ENCODE measurements around the gene DNAH11.
A peak's percentile ranks its signal among the peaks of the same experiment; 100 is the strongest.
"Not testable (repeated sequence)": the region's sequence is repeated elsewhere in the genome, so short reads cannot be mapped to it uniquely, and the experiment has no call there.

DNAH11 gene

GRCh38 chr7:21542891-21543527, at the start of gene DNAH11:
TSS of gene DNAH11 (plus strand) at chr7:21543039. CDS start at chr7:21543246, 207 bp downstream.
- peak in 4 of 10 donors; percentile 10 to 81 (median 48) for DNase-seq
- intact Hi-C loops (cut with DNase I), result no loop called here

- intact Hi-C loops (cut with DNase I), result no loop called here
- no peak for DNase-seq
Measured at GRCh38 chr7:21495731-21496130, 47.1 kb upstream of the DNAH11 start.

GRCh38 chr7:21497072-21497471, 45.8 kb upstream of the DNAH11 start:
- intact Hi-C loops (cut with DNase I), result no loop called here

GRCh38 chr7:21500117-21500832, 42.6 kb upstream of the DNAH11 start:
- intact Hi-C loops (cut with DNase I), result no loop called here
- DNase-seq, result no peak

More at GRCh38 chr7:21497072-21497471, 45.8 kb upstream of the DNAH11 start:
- DNase-seq, result no peak

GRCh38 chr7:21504021-21504420, 38.8 kb upstream of the DNAH11 start:
- DNase-seq, result no peak
- intact Hi-C loops (cut with DNase I), result no loop called here

GRCh38 chr7:21507627-21508343, 35.1 kb upstream of the DNAH11 start:
- intact Hi-C loops (cut with DNase I), result no loop called here
- peak in 5 of 10 donors; percentile 19 to 59 (median 51) for DNase-seq

- no peak for DNase-seq
- intact Hi-C loops (cut with DNase I), result no loop called here
Measured at GRCh38 chr7:21508538-21508937, 34.3 kb upstream of the DNAH11 start.

- DNase-seq, result no peak
- intact Hi-C loops (cut with DNase I), result no loop called here
Measured at GRCh38 chr7:21514062-21514461, 28.8 kb upstream of the DNAH11 start.

- no peak for DNase-seq
- intact Hi-C loops (cut with DNase I), result no loop called here
Measured at GRCh38 chr7:21524680-21525079, 18.2 kb upstream of the DNAH11 start.

GRCh38 chr7:21526007-21526406, 16.8 kb upstream of the DNAH11 start:
- no peak for DNase-seq
- intact Hi-C loops (cut with DNase I), result no loop called here

- intact Hi-C loops (cut with DNase I), result no loop called here
- no peak for DNase-seq
Measured at GRCh38 chr7:21526448-21526847, 16.4 kb upstream of the DNAH11 start.

- intact Hi-C loops (cut with DNase I); DNase-seq: not testable (repeated sequence)
Measured at GRCh38 chr7:21532485-21532884, 10.4 kb upstream of the DNAH11 start.

- intact Hi-C loops (cut with DNase I); DNase-seq: not testable (repeated sequence)
Measured at GRCh38 chr7:21533646-21534045, 9.2 kb upstream of the DNAH11 start.

- intact Hi-C loops (cut with DNase I), result not testable (repeated sequence)
- DNase-seq, result peak in 1 of 10 donors; percentile 82
Measured at GRCh38 chr7:21536445-21537118, 6.3 kb upstream of the DNAH11 start.

GRCh38 chr7:21538936-21539495, 3.8 kb upstream of the DNAH11 start:
- intact Hi-C loops (cut with DNase I), result no loop called here
- no peak for DNase-seq

GRCh38 chr7:21543528-21544302, 876 bp downstream of the DNAH11 start:
- intact Hi-C loops (cut with DNase I), result no loop called here
- peak in 2 of 10 donors; percentile 75 to 79 for DNase-seq

GRCh38 chr7:21544303-21544656, 1.4 kb downstream of the DNAH11 start:
- no peak for DNase-seq
- intact Hi-C loops (cut with DNase I), result no loop called here

GRCh38 chr7:21544715-21545114, 1.9 kb downstream of the DNAH11 start:
- intact Hi-C loops (cut with DNase I), result no loop called here
- no peak for DNase-seq

GRCh38 chr7:21547501-21547900, 4.7 kb downstream of the DNAH11 start:
- DNase-seq, result no peak
- intact Hi-C loops (cut with DNase I), result no loop called here

GRCh38 chr7:21548491-21548890, 5.7 kb downstream of the DNAH11 start:
- intact Hi-C loops (cut with DNase I), result no loop called here
- no peak for DNase-seq

Measured in posterior cingulate gyrus (tissue), 11 donors.